ENCODE measurements around the gene FKBP3.
"Not testable (repeated sequence)": the region's sequence is repeated elsewhere in the genome, so short reads cannot be mapped to it uniquely, and the experiment has no call there.

Gene FKBP3

DNA sequence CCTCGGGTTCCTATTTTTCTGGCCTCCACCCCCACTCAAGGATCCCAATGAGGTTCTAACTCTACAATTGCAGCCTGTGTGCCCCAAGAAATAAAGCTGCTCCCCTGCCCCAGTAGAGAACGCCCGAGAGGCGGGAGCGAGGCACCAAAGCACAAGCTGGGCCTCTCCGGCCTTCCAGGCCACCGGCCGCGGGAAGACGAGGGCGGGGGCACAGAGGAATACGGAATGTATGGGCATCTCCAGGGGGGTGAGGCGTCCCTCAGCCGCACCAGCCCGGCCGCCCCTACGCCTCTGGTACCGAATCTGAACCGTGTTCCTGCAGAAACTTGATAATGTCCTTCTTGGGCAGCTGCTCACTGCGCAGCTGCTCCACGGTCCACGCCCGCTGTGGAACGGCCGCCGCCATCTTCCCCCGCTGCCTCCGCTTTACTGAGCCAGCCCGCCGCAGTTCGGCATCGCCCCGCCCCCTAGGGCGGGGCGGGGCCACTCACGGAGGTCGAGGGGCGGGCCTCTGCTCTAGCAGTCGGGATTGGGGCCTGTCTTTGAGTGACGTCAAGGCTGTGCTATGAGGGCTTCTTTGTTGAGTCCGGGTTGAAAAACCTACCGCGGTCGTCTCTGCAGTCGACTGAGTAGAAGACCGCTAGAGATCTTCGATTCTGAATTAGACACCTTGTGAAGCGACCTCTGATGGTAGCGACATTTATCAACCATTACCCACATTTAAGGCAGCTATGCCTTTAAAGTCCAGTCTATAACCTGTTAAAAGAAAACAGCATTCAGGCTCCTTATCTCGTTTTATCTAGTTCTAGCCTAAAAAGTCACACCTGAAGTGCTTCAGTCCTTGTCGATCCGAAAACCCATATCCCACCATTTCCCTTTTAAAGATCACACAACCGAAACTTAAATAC is at the start of gene FKBP3:
TSS of gene FKBP3 (minus strand) at position 431 of the 908 bp plus-strand sequence. CDS start at position 406, 25 bp downstream.
- DNase-seq = peak; percentile 96 to 99

DNA sequence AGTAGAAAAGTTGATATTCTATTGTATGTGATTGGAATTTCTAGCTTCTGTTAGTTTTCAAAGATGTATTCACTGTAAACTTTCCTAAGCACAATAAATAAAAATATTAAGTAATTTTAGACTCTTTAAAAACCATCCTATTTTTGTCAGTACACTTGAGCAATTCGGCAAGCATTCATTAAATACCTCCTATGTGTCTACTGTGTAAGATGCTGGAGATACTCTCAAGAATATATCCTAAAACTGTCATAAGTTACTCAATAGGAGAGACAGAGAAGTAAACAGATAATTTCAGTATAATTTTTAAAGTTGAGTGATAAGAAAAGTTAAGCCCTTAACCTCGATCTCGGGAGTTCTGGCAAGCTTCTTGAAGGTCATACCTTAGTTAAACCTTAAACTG is 47.5 kb upstream of the FKBP3 start:
- DNase-seq = no peak

DNA sequence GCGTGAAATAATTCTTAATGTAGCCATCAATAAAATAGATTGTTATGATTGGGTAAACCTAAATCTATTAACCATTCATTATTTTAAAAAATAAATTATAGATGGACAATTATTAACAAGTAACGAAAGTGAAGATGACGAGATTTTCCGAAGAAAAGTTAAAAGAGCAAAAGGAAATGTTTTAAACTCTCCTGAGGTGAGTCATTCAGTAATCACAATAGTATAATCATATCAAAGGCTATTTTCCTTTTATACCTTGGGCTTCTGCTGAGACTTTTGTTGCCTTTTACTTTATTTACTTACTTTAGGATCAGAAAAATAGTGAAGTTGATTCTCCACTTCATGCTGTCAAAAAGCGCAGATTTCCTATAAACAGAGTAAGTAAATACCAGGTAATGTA is 47.0 kb upstream of the FKBP3 start:
- DNase-seq = no peak

DNA sequence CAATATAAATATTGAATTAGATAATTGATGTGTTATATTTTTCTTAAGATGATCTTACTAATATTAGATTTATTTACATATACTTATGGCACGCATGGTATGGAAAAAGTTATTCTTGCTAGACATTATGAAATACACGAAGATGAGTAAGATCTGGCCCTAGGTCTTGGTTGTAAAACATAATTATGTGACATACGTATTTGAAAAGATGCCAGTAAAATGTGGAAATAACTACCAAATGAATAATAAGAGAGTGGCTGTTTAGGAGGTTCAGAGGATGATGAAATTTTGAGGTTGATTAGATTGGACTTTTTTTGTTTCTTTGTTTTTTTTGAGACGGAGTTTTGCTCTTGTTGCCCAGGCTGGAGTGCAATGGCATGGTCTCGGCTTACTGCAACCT is 42.8 kb upstream of the FKBP3 start:
- DNase-seq = no peak

DNA sequence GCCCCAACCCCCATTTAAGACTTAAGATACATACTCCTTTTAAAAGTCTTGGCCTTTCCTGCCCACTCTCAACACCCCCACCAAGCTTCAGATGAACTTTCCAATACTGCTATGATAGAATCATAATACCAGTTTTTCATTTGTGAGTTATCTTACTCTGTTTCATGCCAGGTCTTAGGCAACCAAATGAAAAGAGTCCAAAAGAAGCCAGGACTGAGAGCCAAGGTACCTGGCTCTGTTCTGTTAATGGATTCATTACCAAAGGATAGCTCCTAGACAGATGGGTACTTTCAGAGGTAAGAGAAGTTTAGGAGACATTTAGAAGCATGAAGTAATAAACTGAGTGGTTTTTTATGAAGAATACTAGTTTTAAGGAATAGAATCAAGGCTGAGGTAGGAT is 35.6 kb upstream of the FKBP3 start:
- DNase-seq = no peak

DNA sequence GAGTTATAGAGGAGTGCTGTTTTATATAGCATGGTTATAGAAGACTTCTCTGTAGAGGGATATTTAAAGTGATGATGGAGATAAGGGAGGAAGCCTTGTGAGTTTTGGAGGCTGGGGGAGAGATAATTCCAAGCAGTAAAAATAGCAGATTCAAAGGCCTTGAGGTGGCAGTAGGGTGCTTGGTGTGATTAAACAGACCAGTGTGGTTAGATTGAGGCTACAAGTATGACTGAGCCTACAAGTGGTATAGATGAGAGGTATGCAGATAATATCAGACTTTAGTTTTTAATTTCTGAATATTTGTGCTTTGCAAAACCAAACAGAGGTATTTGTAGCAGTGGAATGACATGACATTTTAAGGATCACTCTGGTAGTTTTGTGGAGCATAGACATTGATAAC is 21.8 kb upstream of the FKBP3 start:
- DNase-seq = no peak

DNA sequence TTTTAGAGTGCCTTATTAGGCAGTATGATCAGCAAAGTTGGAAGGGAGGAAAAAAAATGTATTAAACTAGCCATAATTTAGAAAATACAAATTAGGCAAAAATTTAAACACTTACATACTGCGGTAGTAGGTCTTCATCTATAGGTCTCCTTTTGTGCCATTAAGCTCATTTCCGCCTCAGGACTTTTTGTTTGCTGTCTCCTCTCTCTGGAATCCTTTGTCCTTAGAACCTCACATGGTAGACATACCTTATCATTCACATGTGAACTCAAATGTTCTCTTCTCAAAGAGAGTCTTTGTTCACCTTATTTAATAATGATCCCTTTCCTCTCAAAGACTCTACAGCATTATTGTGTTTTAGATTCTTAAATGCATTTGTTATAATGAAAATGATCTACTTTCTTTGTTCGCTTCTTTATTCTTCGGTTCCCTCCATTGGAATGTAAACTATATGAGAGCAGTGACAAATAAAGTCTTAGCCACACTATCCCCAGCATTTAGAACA is 16.2 kb upstream of the FKBP3 start:
- no peak for DNase-seq

DNA sequence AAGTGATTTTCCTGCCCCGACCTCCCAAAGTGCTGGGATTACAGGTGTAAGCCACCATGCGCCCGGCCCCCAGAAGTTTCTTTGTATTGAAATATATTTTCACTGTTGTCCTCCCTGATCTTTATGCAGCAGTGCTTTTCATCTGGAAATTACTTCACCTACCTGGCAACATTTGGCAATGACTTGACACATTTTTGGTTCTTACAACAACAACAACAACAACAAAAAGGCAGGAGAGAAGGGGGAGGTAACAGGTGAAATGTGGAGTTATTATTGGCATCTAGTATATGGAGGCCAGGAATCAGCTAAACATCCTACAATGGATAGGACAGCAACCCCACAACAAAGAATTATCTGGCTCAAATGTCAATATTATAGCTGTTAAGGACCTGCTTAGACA is 15.3 kb upstream of the FKBP3 start:
- no peak for DNase-seq

DNA sequence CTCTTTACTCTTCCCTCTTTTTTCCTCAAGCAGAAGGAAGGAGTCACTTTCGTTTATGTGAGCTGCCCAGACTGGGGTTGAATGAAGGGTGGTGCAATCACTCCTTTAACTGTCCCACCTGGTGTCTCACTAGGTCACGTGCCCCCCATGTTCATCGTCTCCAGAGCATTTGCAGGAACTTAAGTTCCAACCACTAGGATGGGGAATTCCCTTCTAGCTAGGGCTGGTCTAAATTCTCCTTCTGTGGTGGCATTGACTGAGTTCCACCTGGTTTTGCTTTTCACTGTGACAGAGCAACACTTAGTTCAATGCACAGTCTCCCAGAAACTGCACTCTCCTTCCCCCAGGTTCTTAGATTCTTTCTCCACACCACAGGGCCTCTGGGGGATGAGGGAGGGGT is 10.9 kb upstream of the FKBP3 start:
- no peak for DNase-seq

DNA sequence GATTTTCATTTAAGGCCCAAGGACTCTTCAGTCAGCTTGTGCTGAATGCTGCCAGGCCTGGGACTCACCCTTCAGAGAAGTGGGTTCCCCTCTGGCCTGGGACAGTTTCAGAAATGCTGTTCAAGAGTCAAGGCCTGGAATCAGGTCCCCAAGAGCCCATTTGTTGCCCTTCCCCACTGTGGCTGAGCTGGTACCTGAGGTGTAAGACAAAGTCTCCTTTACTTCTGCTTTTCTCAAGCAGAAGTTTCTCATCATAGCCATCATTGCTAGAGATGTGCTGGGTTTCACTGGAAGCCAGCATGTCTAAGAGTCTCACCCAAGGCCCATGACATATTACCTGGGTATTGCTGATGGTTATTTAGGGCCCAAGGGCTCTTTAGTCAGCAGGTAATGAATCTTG is 10.4 kb upstream of the FKBP3 start:
- no peak for DNase-seq

DNA sequence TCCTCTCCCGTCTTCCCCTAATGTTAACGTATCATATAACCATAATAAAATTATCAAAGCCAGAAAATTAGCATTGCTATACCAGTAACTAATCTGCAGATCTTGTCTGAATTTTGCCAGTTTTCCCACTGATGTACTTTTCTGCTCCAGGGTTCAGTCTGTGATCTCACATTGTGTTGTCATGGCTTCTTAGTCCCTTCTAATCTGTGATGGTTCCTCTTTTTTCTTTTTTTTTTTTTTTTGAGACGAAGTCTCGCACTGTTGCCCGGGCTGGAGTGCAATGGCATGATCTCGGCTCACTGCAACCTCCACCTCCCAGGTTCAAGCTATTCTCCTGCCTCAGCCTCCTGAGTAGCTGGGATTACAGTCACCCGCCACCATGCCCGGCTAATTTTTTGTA is 7.8 kb upstream of the FKBP3 start:
- DNase-seq = not testable (repeated sequence)

DNA sequence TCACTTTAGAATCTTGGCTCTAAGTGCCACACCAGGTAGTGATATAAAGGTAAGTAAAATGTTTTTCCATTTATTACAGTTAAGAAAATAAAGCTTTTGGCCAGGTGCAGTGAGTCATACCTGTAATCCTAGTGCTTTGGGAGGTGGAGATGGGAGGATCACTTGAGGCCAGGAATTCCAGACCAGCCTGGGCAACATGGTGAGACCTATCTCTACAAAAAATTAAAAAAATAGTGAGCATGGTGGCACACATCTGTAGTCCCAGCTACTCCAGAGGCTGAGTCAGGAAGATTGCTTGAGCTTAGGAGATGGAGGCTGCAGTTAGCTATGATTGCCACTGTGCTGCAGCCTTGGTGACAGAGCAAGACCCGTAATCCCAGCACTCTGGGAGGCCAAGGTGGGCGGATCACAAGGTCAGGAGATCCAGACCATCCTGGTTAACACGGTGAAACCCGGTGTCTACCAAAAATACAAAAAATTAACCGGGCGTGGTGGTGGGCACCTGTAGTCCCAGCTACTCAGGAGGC is 6.4 kb upstream of the FKBP3 start:
- no peak for DNase-seq

DNA sequence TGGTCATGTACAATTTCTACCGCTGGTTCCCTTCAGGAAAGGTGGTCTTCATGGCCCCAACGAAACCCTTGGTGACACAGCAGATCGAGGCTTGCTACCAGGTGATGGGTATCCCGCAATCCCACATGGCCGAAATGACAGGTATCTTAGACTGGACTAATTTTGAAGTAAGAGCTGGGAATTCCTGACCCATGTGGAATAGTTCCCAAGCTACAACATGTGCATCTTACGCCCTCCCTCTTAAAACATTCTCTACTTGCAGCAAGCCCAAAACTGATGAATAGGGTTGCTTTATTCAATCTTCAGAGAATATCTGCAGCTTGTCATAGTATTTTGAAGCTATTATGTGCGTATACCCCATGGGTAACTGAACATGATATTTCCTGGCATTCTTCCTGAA is 2.1 kb upstream of the FKBP3 start:
- DNase-seq = no peak

DNA sequence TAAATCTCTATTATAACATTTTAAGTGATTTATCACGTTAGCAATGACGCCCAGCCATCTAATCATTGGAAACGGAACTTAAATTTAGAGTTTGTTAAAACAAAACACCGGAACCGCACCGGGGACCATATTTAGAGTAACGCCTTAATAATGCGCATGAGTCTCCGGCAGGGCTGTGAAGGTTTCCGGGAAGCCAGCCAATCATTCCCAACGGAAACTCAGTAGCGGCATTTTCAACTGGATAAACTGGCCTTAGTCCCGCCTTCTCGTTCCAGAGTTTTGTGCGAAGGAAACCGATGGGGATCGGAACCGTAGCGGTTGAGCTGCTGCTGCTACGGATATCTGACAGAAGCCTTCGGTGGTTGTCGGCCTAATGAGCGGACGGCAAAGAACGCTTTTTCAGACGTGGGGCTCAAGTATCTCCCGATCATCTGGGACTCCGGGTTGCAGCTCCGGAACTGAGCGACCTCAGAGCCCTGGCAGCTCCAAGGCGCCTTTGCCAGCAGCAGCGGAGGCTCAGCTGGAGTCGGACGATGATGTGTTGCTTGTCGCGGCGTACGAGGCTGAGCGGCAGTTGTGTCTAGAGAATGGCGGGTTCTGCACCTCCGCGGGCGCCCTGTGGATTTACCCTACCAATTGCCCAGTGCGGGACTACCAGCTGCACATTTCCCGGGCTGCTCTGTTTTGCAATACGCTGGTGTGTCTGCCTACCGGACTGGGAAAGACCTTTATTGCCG is 1.5 kb upstream of the FKBP3 start, which contains the start of gene FANCM:
TSS of gene FANCM (plus strand) at position 272 of the 737 bp plus-strand sequence. CDS start at position 374, 102 bp downstream.
- DNase-seq = peak; percentile 96 to 99

DNA sequence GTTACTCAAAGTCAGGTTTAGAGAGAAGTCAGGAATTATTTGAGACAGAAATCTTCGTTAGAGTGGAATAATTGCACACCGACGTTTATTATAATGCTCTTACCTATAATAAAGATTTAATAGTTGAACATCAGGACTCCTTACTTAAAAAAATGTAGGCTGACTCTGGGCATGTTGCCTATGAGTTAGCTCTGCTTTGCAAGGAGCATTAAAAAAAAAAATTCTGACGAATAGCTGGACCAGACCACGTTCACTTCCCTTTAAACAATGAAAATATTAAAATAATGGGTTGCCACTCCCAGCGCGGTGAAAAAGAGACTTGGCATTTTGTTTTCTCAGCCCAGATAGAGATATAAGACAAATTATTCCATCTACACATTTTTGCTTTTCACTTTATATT is 875 bp upstream of the FKBP3 start:
- DNase-seq = no peak

DNA sequence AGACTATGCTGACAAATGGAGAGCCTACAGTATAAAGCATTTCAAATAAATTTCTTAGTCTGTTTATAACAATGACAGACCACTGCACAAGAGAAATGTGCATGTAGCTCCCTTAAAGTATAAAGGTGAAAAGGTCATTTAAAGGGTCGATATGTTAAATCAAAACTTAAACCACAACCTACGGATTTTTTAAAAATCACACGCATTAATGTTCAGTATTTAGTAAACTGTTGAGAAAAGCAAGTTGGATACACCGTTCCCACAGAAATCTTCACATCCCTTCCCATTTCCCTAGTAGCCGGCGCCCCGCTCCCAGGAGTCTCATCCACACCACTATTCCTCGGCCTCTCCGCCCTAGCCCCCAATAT is 614 bp downstream of the FKBP3 start:
- no peak for DNase-seq

DNA sequence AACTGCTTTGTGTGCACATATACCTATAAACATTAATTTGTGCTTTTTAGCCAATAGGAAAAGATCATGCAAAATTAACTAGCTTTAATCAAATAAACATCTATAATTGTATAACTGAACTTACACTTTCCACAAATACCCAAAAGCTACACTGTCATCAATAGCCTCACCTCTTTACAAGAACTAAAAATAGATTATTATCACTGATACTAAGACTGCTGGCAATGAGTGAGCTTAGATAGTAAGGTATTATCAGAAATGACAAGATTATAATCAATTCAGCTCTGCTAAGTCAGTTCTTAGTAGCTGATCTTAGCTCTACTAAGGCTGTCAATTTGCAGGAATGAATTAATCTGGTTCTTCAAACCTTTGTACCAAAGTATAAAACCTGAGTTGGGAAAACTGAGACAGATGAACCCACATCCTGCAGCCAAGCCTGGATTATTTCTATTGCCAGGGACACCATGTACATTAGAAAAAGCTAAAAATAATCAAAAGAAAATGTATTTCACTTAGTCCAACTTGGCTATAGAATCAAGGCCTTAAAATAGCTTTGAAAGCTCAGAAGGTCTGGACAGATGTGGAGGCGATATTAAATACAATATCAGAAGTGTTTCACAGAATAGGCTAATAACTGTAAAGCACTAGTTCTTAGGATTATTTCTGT is 5.2 kb downstream of the FKBP3 start:
- no peak for DNase-seq

DNA sequence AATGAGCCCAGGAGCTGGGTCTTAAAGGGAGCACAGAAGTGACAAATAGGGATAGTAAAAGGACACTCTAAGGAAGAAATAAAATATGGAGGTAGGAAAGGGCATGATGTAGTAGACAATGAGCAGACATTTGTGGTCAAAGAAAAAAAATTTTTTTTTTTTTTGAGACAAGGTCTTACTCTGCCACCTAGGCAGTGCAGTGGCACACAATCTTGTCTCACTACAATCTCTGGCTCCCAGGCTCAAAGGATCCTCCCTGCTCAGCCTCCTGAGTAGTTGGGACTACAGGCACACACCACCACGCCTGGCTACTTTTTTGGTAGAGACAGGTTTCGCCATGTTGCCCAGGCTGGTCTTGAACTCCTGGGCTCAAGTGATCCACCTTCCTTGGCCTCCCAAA is 8.5 kb downstream of the FKBP3 start:
- DNase-seq = no peak

DNA sequence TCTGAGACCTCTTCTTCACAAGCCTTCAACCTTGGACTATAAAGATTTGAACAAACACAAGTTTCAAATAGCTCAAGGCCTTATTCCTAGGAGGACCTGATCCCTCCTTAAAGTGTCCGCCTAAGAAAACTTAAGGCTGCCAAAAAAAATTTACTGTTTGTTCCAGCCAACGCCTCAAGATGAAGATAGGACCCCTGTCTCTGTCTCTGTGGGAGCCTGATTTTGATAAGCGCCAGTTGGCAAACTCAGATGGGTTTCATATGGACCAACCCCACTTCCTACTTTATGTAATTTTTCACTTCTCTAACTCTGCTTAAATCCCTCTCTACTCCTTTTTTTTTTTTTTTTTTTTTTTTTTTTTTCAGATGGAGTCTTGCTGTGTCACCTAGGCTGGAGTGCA is 11.0 kb downstream of the FKBP3 start:
- no peak for DNase-seq

DNA sequence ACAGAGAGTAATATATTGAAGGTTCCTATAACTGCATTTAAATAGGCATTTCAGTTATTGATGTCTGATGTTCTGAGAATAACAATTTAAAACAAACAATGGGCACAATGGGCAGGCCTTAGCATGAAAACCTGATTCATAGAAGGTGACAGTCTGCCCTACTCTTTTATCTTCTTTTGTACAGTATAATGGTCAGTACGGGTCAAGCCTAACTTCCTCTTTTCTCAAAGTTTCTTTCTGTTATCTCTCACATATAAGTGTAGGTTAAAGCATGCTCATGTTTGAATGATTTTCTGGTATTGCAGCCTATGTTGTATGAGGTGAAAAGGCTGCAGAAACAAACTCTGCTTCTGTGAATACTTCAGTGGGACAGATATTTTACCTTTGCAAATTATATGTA is 14.2 kb downstream of the FKBP3 start:
- no peak for DNase-seq

DNA sequence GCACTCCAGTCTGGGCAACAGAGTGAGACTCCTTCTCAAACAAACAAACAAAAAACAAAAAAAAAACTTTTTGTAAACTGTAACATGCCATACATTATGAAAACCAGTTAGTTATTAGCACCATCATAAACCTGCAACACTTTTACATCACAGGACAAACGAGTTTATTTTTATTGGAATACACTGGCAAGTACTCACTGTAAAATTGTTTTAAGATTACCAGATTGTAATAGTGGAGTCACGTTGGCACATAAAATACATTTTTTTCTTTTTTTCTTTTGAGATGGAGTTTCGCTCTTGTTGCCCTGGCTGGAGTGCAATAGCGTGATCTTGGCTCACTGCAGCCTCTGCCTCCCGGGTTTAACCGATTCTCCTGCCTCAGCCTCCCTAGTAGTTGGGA is 15.7 kb downstream of the FKBP3 start:
- no peak for DNase-seq

DNA sequence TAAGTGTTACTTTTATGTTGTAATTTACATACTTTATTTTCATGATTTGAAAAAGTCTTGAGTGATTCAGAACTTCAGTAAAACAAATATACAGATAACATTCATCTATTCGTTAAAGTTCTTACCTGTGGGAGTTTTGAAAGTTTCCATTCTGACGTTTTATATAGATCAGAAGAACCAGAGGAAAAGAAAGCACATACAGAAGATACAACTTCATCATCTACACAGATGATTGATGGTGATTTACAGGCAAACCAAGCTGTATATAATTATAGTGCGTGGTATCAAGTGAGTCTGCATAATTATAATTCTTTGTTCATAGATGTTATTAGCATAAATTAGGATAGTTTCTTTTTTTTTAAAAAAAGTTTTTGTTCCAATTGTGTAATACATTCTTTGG is 20.0 kb downstream of the FKBP3 start:
- DNase-seq = no peak

Measured in NCI-H2081 (cell line).